ENCODE data around the gene MYO6.

Gene MYO6

GRCh38 chr6:75827163-75827562 is 78.1 kb downstream of the MYO6 start:
- DNase-seq (ENCODE audit: low read depth) = no peak

GRCh38 chr6:75830959-75831885 is 82.2 kb downstream of the MYO6 start:
- DNase-seq (ENCODE audit: low read depth) = no peak

GRCh38 chr6:75834447-75834846 is 85.4 kb downstream of the MYO6 start:
- DNase-seq (ENCODE audit: low read depth) = no peak

GRCh38 chr6:75842191-75842590 is 93.2 kb downstream of the MYO6 start:
- DNase-seq (ENCODE audit: low read depth) = no peak

GRCh38 chr6:75842732-75843131 is 93.7 kb downstream of the MYO6 start:
- DNase-seq (ENCODE audit: low read depth) = no peak

GRCh38 chr6:75843396-75843795 is 94.4 kb downstream of the MYO6 start:
- DNase-seq (ENCODE audit: low read depth) = no peak

- DNase-seq (ENCODE audit: low read depth) = no peak
These were observed 99.2 kb downstream of the MYO6 start for GRCh38 chr6:75848274-75848673.

- no peak for DNase-seq (ENCODE audit: low read depth)
These were observed 100.4 kb downstream of the MYO6 start for GRCh38 chr6:75849329-75850025.

GRCh38 chr6:75850026-75850833 is 101.2 kb downstream of the MYO6 start:
- DNase-seq (ENCODE audit: low read depth) = no peak

- no peak for DNase-seq (ENCODE audit: low read depth)
These were observed 103.7 kb downstream of the MYO6 start for GRCh38 chr6:75852721-75853120.

- no peak for DNase-seq (ENCODE audit: low read depth)
These were observed 104.8 kb downstream of the MYO6 start for GRCh38 chr6:75853806-75854205.

- peak; percentile 23 for DNase-seq (ENCODE audit: low read depth)
These were observed 106.0 kb downstream of the MYO6 start for GRCh38 chr6:75855052-75855451.

GRCh38 chr6:75856902-75857301 is 107.9 kb downstream of the MYO6 start:
- DNase-seq (ENCODE audit: low read depth) = no peak

- no peak for DNase-seq (ENCODE audit: low read depth)
These were observed 114.0 kb downstream of the MYO6 start for GRCh38 chr6:75863001-75863400.

- no peak for DNase-seq (ENCODE audit: low read depth)
These were observed 114.7 kb downstream of the MYO6 start for GRCh38 chr6:75863784-75864183.

- DNase-seq (ENCODE audit: low read depth) = no peak
These were observed 115.4 kb downstream of the MYO6 start for GRCh38 chr6:75864446-75864845.

- DNase-seq (ENCODE audit: low read depth) = no peak
These were observed 121.3 kb downstream of the MYO6 start for GRCh38 chr6:75870389-75870788.

GRCh38 chr6:75874224-75874623 is 125.2 kb downstream of the MYO6 start:
- DNase-seq (ENCODE audit: low read depth) = no peak

GRCh38 chr6:75876152-75876551 is 127.1 kb downstream of the MYO6 start:
- no peak for DNase-seq (ENCODE audit: low read depth)

- DNase-seq (ENCODE audit: low read depth) = no peak
These were observed 131.3 kb downstream of the MYO6 start for GRCh38 chr6:75880305-75880704.

GRCh38 chr6:75882734-75883133 is 133.7 kb downstream of the MYO6 start:
- DNase-seq (ENCODE audit: low read depth) = peak; percentile 34

- no peak for DNase-seq (ENCODE audit: low read depth)
These were observed 135.8 kb downstream of the MYO6 start for GRCh38 chr6:75884822-75885221.

All from GM04504 (cell line).